Measurements from ENCODE around the gene PJA2. TPM values are rescaled to one million over a fixed set of nuclear protein-coding genes. Genes with fewer than 3 reads are reported as not detected.
"Not testable (repeated sequence)": the region's sequence is repeated elsewhere in the genome, so short reads cannot be mapped to it uniquely, and the experiment has no call there.

PJA2 gene
- total RNA-seq, 4 donors from 2014 or later = 28.8 to 75.5 (median 51.4) TPM

- no peak overlapping the region for H3K27ac ChIP-seq
- no peak overlapping the region for H3K4me3 ChIP-seq
- H3K36me3 ChIP-seq = no peaks in the 10 kb centered on the region
- H3K9me3 ChIP-seq = peaks cover 0 to 19% (median 16%) of the 10 kb centered on the region in 3 donors
- no peaks in the 10 kb centered on the region for H3K27me3 ChIP-seq
- DNase-seq = no peak
- H3K4me1 ChIP-seq = no peaks in the 10 kb centered on the region
- TF ChIP-seq POLR2A (IDR thresholded peaks at IDR 0.05) (no peak), CTCF (IDR thresholded peaks at IDR 0.05) (no peak)
- no CpG with 5 or more reads among the region's 2 CpGs for WGBS, 2 donors
- intact Hi-C loops (cut with DNase I) = no loop called here
These were observed 119.5 kb downstream of the PJA2 start for GRCh38 chr5:109290231-109290630.

GRCh38 chr5:109286628-109287027, 123.1 kb downstream of the PJA2 start:
- 90 to 91% methylated on average over 4 of the region's 4 CpGs for WGBS, 2 donors
- H3K4me1 ChIP-seq; DNase-seq; intact Hi-C loops (cut with DNase I); H3K4me3 ChIP-seq; H3K27me3 ChIP-seq; H3K36me3 ChIP-seq; H3K27ac ChIP-seq: not testable (repeated sequence)
- peaks cover 0 to 19% (median 13%) of the 10 kb centered on the region in 3 donors for H3K9me3 ChIP-seq
